B cell (primary cell): ENCODE data around the gene RABL3. TPM values are rescaled to one million over a fixed set of nuclear protein-coding genes. Genes with fewer than 3 reads are reported as not detected.

Experiments
- ATAC-seq: fragments of 200-7000 bp; cut with Tn5 transposase; one replicate; pipeline ENCODE4 v1.10.0; 2021; ENCODE audit warnings: low read depth, mild to moderate bottlenecking, moderate number of reproducible peaks, moderate library complexity
- CTCF ChIA-PET: fragments of 350-600 bp; sonication (Branson Sonifier 250); formaldehyde crosslinking; loops from one replicate; lab custom pipeline; 2021; ENCODE audit warnings: antibody characterized with exemption, inconsistent platforms; lab: Charles Lee
- POLR2A ChIA-PET: fragments of 350-600 bp; sonication (Branson Sonifier 250); formaldehyde crosslinking; loops from one replicate; lab custom pipeline; 2021; ENCODE audit warnings: antibody characterized with exemption; lab: Charles Lee
- DNase-seq: peaks from one replicate; pipeline ENCODE4 v3.0.0; 2013
- H2AFZ ChIP-seq: 2 replicates; pipeline ENCODE4 v1.6.1; 2012; ENCODE audit warnings: mild to moderate bottlenecking, low read depth, low read length; ENCODE audit not compliant: insufficient read depth, poor library complexity, severe bottlenecking
- H3K27ac ChIP-seq, 2 donors: 1 replicate in 1 of 2; 2 replicates in 1 of 2; pipeline ENCODE4 v1.5.1; 2012 to 2013; ENCODE audit warnings: low read length in 2 of 2, mild to moderate bottlenecking in 2 of 2, moderate library complexity in 1 of 2
- H3K27me3 ChIP-seq, 4 experiments: fragments of 200-600 bp in 1 of 4; sonication (generic) in 1 of 4; replicated peaks in 1 of 4; 1 replicate in 2 of 4; 2 replicates in 2 of 4; pipeline versions ENCODE4 v1.6.1 to v1.7.0; 2013 to 2016; ENCODE audit warnings: low read length in 3 of 4, mild to moderate bottlenecking in 2 of 4, mixed read lengths in 1 of 4, moderate library complexity in 1 of 4; ENCODE audit not compliant: insufficient read depth in 4 of 4, control insufficient read depth in 3 of 4; ENCODE audit errors: control extremely low read depth in 1 of 4
- H3K36me3 ChIP-seq, 2 experiments: replicated peaks in 1 of 2; 1 replicate in 1 of 2; 2 replicates in 1 of 2; pipeline versions ENCODE4 v1.6.1 to v1.7.1; 2013; ENCODE audit warnings: low read length in 1 of 2; ENCODE audit not compliant: insufficient read depth in 2 of 2, control insufficient read depth in 1 of 2; ENCODE audit errors: control extremely low read depth in 1 of 2, extremely low read depth in 1 of 2
- H3K4me1 ChIP-seq, 2 donors: fragments of 200-600 bp in 1 of 2; sonication (generic) in 1 of 2; 1 replicate in 1 of 2; 2 replicates in 1 of 2; pipeline versions ENCODE4 v1.5.1 to v1.6.1; 2013 to 2017; ENCODE audit warnings: low read length in 2 of 2; ENCODE audit not compliant: control insufficient read depth in 2 of 2, insufficient read depth in 2 of 2
- H3K4me2 ChIP-seq: replicated peaks from 2 replicates; pipeline ENCODE3; 2012; ENCODE audit warnings: mild to moderate bottlenecking, low read depth, low read length; ENCODE audit not compliant: poor library complexity, severe bottlenecking
- H3K4me3 ChIP-seq, 5 experiments: fragments of 200-600 bp in 1 of 5; sonication (generic) in 1 of 5; 1 replicate in 3 of 5; 2 replicates in 2 of 5; pipeline versions ENCODE4 v1.5.1 to v1.7.0; 2011 to 2016; ENCODE audit warnings: low read length in 4 of 5, mild to moderate bottlenecking in 4 of 5, low read depth in 2 of 5, control low read depth in 1 of 5, moderate library complexity in 1 of 5; ENCODE audit not compliant: insufficient read depth in 1 of 5; ENCODE audit errors: control extremely low read depth in 1 of 5, extremely low read depth in 1 of 5
- H3K79me2 ChIP-seq: fragments of 200-600 bp; sonication (generic); one replicate; pipeline ENCODE4 v1.6.0; 2016; ENCODE audit warnings: low read length; ENCODE audit not compliant: control insufficient read depth, insufficient read depth
- H3K9ac ChIP-seq: fragments of 200-600 bp; sonication (generic); 2 replicates; pipeline ENCODE4 v1.6.1; 2017; ENCODE audit warnings: mild to moderate bottlenecking, low read length, moderate library complexity
- H3K9me3 ChIP-seq, 3 donors: one replicate each; pipeline versions ENCODE4 v1.6.1 to v1.7.1; 2013; ENCODE audit warnings: low read length in 2 of 3; ENCODE audit not compliant: control insufficient read depth in 2 of 3, insufficient read depth in 1 of 3; ENCODE audit errors: control extremely low read depth in 1 of 3
- H4K20me1 ChIP-seq: 2 replicates; pipeline ENCODE4 v1.6.0; 2012; ENCODE audit warnings: mild to moderate bottlenecking, low read length; ENCODE audit not compliant: insufficient read depth, control insufficient read depth, poor library complexity, severe bottlenecking
- H3K27ac Mint-ChIP-seq: one replicate; pipeline ENCODE4 v1.8.0; 2021; ENCODE audit warnings: mixed read lengths
- H3K27me3 Mint-ChIP-seq: one replicate; pipeline ENCODE4 v1.8.0; 2021; ENCODE audit warnings: mixed read lengths
- H3K4me1 Mint-ChIP-seq: one replicate; pipeline ENCODE4 v1.8.0; 2021; ENCODE audit warnings: mixed read lengths
- H3K4me3 Mint-ChIP-seq: one replicate; pipeline ENCODE4 v1.8.0; 2021; ENCODE audit warnings: mixed read lengths
- H3K9me3 Mint-ChIP-seq: one replicate; pipeline ENCODE4 v1.8.0; 2022; ENCODE audit warnings: mixed read lengths; ENCODE audit not compliant: insufficient read depth
- CTCF ChIP-seq: fragments of 200-600 bp; IDR thresholded peaks from one replicate; pipeline ENCODE4 v1.8.0; 2022; ENCODE audit warnings: antibody characterized with exemption, mild to moderate bottlenecking
- EZH2 ChIP-seq: IDR thresholded peaks from 2 replicates; pipeline ENCODE4 v1.6.1; 2012; ENCODE audit warnings: borderline replicate concordance, low read depth, mild to moderate bottlenecking, moderate library complexity, low read length; ENCODE audit not compliant: insufficient read depth, poor library complexity, severe bottlenecking
- WGBS: methylation state at CpG from one replicate; pipeline ENCODE4 v1.1.5; 2013; ENCODE audit warnings: missing lambda C conversion rate; ENCODE audit not compliant: insufficient coverage; 5-methylcytosine and 5-hydroxymethylcytosine counted together
- intact Hi-C: fragments of 100-400 bp; cut with micrococcal nuclease; formaldehyde crosslinking; loops from one replicate; pipeline ENCODE4 v1.10.0; 2022
- polyA plus RNA-seq: library from polyadenylated mRNA; depleted of rRNA; stranded (reverse); fragments of >200 nt; gene quantifications from 2 replicates; pipeline ENCODE4 v1.2.3, GENCODE V29; 2012
- total RNA-seq, 2 donors: library from RNA; stranded (reverse); fragments of 120-200 nt in 1 of 2; gene quantifications; 1 replicate in 1 of 2; 2 replicates in 1 of 2; pipeline versions ENCODE4 v1.2.3 to v1.2.4, GENCODE V29; 2013 to 2022

Gene RABL3
- total and polyA plus RNA-seq, 2 donors (not counting 1 experiment from before 2014, with no cell fraction given): 2.5 to 18.8 TPM

- POLR2A ChIA-PET: no interaction called here
- H3K79me2 ChIP-seq: no peaks in the 10 kb centered on the region
- no peak for DNase-seq
- no peaks in the 10 kb centered on the region for H3K27me3 ChIP-seq
- no peaks in the 10 kb centered on the region for H3K9me3 Mint-ChIP-seq
- intact Hi-C loops: no loop called here
- peaks cover 13 to 14% of the 10 kb centered on the region in 2 donors for H3K4me1 ChIP-seq
- H3K4me1 Mint-ChIP-seq: peaks cover 22% of the 10 kb centered on the region
- no peak within 1 kb of the TSS for H3K4me3 ChIP-seq
- no peak within 1 kb of the TSS for H2AFZ ChIP-seq
- no peak within 1 kb of the TSS for H3K4me3 Mint-ChIP-seq
- no peaks in the 10 kb centered on the region for H3K36me3 ChIP-seq
- CTCF ChIA-PET: interaction anchor here (1.1 kb wide), 1 partner anchor 123 kb away, joined by 3 read pairs; no protein-coding TSS in a partner anchor
- H3K27me3 Mint-ChIP-seq: no peaks in the 10 kb centered on the region
- no peak for TF ChIP-seq CTCF
- no peak for TF ChIP-seq EZH2
- WGBS: 95% methylated on average over 4 of the region's 5 CpGs
- no peak within 1 kb of the TSS for H3K27ac ChIP-seq
- ATAC-seq: no peak
- H4K20me1 ChIP-seq: no peaks in the 10 kb centered on the region
- no peak within 1 kb of the TSS for H3K27ac Mint-ChIP-seq
- peaks cover 0 to 6% (median 0%) of the 10 kb centered on the region in 3 donors for H3K9me3 ChIP-seq
- H3K9ac ChIP-seq: no peak within 1 kb of the TSS
- no peak within 1 kb of the TSS for H3K4me2 ChIP-seq
Measured at GRCh38 chr3:120682095-120682681, 60.1 kb downstream of the RABL3 start, which contains the start of gene HGD. TSS of gene HGD (minus strand) at chr3:120682239. CDS start at chr3:120682111, 128 bp downstream.

GRCh38 chr3:120681506-120682038, 60.7 kb downstream of the RABL3 start:
- Mint-ChIP-seq H3K4me3 (no peak overlapping the region), H3K27ac (no peak overlapping the region), H3K9me3 (no peaks in the 10 kb centered on the region), H3K4me1 (peaks cover 17% of the 10 kb centered on the region), H3K27me3 (no peaks in the 10 kb centered on the region)
- H3K9ac ChIP-seq: no peak overlapping the region
- H3K27me3 ChIP-seq: no peaks in the 10 kb centered on the region
- ATAC-seq (no peak), DNase-seq (no peak)
- TF ChIP-seq CTCF (no peak), EZH2 (no peak)
- H3K27ac ChIP-seq: no peak overlapping the region
- H3K4me3 ChIP-seq: no peak overlapping the region
- H3K79me2 ChIP-seq: no peaks in the 10 kb centered on the region
- ChIA-PET CTCF (no interaction called here), POLR2A (no interaction called here)
- no peak overlapping the region for H2AFZ ChIP-seq
- peaks cover 0 to 6% (median 0%) of the 10 kb centered on the region in 3 donors for H3K9me3 ChIP-seq
- intact Hi-C loops: no loop called here
- H3K4me2 ChIP-seq: no peak overlapping the region
- WGBS: 100% methylated on average over 3 of the region's 4 CpGs
- H4K20me1 ChIP-seq: no peaks in the 10 kb centered on the region
- H3K36me3 ChIP-seq: no peaks in the 10 kb centered on the region
- peaks cover 13 to 14% of the 10 kb centered on the region in 2 donors for H3K4me1 ChIP-seq
